Fibroblast of lung (primary cell): Measurements from ENCODE around the gene GALNT17. TPM values are rescaled to one million over a fixed set of nuclear protein-coding genes. Genes with fewer than 3 reads are reported as not detected.

Source experiments
- DNase-seq, 2 donors: peaks; one replicate each; pipeline versions ENCODE4 v3.0.0 to v3.0.0-alpha.2; 2010; ENCODE audit warnings: low read depth in 2 of 2
- H2AFZ ChIP-seq: 2 replicates; pipeline ENCODE4 v1.5.1; 2012; ENCODE audit warnings: low read length, control low read depth, inconsistent platforms
- H3K27ac ChIP-seq: 2 replicates; pipeline ENCODE4 v1.5.1; 2011; ENCODE audit warnings: low read length, control low read depth; ENCODE audit not compliant: insufficient read depth
- H3K27me3 ChIP-seq: 2 replicates; pipeline ENCODE4 v1.5.1; 2011; ENCODE audit warnings: mild to moderate bottlenecking, low read length; ENCODE audit not compliant: control insufficient read depth, insufficient read depth
- H3K36me3 ChIP-seq: 2 replicates; pipeline ENCODE4 v1.5.1; 2011; ENCODE audit warnings: low read length; ENCODE audit not compliant: control insufficient read depth, insufficient read depth
- H3K4me1 ChIP-seq: 2 replicates; pipeline ENCODE4 v1.5.1; 2011; ENCODE audit warnings: low read length; ENCODE audit not compliant: control insufficient read depth, insufficient read depth; ENCODE audit errors: extremely low read depth
- H3K4me2 ChIP-seq: 2 replicates; pipeline ENCODE4 v1.5.1; 2011; ENCODE audit warnings: low read length, control low read depth; ENCODE audit not compliant: insufficient read depth; ENCODE audit errors: extremely low read depth
- H3K4me3 ChIP-seq, 4 experiments: fragments of 200-600 bp in 1 of 4; sonication (generic) in 1 of 4; replicated peaks in 1 of 4; 2 replicates each; pipeline ENCODE4 v1.5.1; 2011 to 2016; ENCODE audit warnings: low read length in 4 of 4, low read depth in 3 of 4, mild to moderate bottlenecking in 3 of 4, control low read depth in 2 of 4, inconsistent platforms in 1 of 4, mixed read lengths in 1 of 4; ENCODE audit not compliant: insufficient read depth in 1 of 4; ENCODE audit errors: control extremely low read depth in 1 of 4
- H3K79me2 ChIP-seq: 2 replicates; pipeline ENCODE4 v1.5.1; 2012; ENCODE audit warnings: mild to moderate bottlenecking, low read length, inconsistent platforms; ENCODE audit not compliant: control insufficient read depth, insufficient read depth
- H3K9ac ChIP-seq: 2 replicates; pipeline ENCODE4 v1.5.1; 2011; ENCODE audit warnings: mild to moderate bottlenecking, low read length, control low read depth; ENCODE audit not compliant: insufficient read depth
- H3K9me3 ChIP-seq: 2 replicates; pipeline ENCODE4 v1.5.1; 2012; ENCODE audit warnings: low read depth, low read length; ENCODE audit not compliant: control insufficient read depth, insufficient read depth
- H4K20me1 ChIP-seq: 2 replicates; pipeline ENCODE4 v1.5.1; 2011; ENCODE audit warnings: low read length; ENCODE audit not compliant: control insufficient read depth, insufficient read depth; ENCODE audit errors: extremely low read depth
- CTCF ChIP-seq, 2 donors: IDR thresholded peaks in 1 of 2; conservative IDR thresholded peaks in 1 of 2; 1 replicate in 1 of 2; 2 replicates in 1 of 2; pipeline ENCODE4 v1.5.1; 2011 to 2012; ENCODE audit warnings: low read length in 2 of 2, control low read depth in 1 of 2, inconsistent platforms in 1 of 2, low read depth in 1 of 2, mild to moderate bottlenecking in 1 of 2
- EZH2 ChIP-seq: IDR thresholded peaks from 2 replicates; pipeline ENCODE4 v1.5.1; 2012; ENCODE audit warnings: low read length, control low read depth, mild to moderate bottlenecking; ENCODE audit errors: missing control alignments
- polyA plus RNA-seq, 2 donors: library from polyadenylated mRNA; depleted of rRNA in 1 of 2; stranded (reverse) in 1 of 2; unstranded in 1 of 2; fragments of >200 nt; gene quantifications; 2 replicates each; pipeline ENCODE4 v1.2.1, GENCODE V29; 2011 to 2012; ENCODE audit warnings: missing spikeins in 1 of 2
- total RNA-seq: library from RNA; depleted of rRNA; stranded (reverse); fragments of >200 nt; gene quantifications from 2 replicates; pipeline ENCODE4 v1.2.1, GENCODE V29; 2014

The GALNT17 gene
- total and polyA plus RNA-seq, 2 donors (not counting 1 experiment from before 2014, with no cell fraction given): under 0.01 TPM; not detected in 1

GRCh38 chr7:71229699-71230098 is 97.8 kb downstream of the GALNT17 start:
- H3K4me1 ChIP-seq: no peaks in the 10 kb centered on the region
- H3K9ac ChIP-seq: no peak overlapping the region

GRCh38 chr7:71235253-71235652 is 103.3 kb downstream of the GALNT17 start:
- no peak overlapping the region for H3K27ac ChIP-seq
- H3K36me3 ChIP-seq: no peaks in the 10 kb centered on the region
- H3K4me1 ChIP-seq: no peaks in the 10 kb centered on the region
- H3K27me3 ChIP-seq: no peaks in the 10 kb centered on the region
- H3K9me3 ChIP-seq: no peaks in the 10 kb centered on the region
- H2AFZ ChIP-seq: no peak overlapping the region
- no peak overlapping the region for H3K9ac ChIP-seq
- TF ChIP-seq CTCF (conservative IDR thresholded peaks at IDR 0.05 in 1 of 2, IDR thresholded peaks at IDR 0.05 in 1 of 2; ENCODE audit: low read depth in 1 of 2, low read length in 2 of 2) (no peak), EZH2 (no peak)
- no peak overlapping the region for H3K4me3 ChIP-seq
- H3K79me2 ChIP-seq: no peaks in the 10 kb centered on the region
- no peaks in the 10 kb centered on the region for H4K20me1 ChIP-seq
- no peak overlapping the region for H3K4me2 ChIP-seq
- no peak for DNase-seq

More at GRCh38 chr7:71229699-71230098, 97.8 kb downstream of the GALNT17 start:
- H3K9me3 ChIP-seq: no peaks in the 10 kb centered on the region
- H3K27ac ChIP-seq: no peak overlapping the region
- H3K27me3 ChIP-seq: no peaks in the 10 kb centered on the region
- H3K4me2 ChIP-seq: no peak overlapping the region
- H3K79me2 ChIP-seq: no peaks in the 10 kb centered on the region
- H3K4me3 ChIP-seq: no peak overlapping the region
- H3K36me3 ChIP-seq: no peaks in the 10 kb centered on the region
- no peak overlapping the region for H2AFZ ChIP-seq
- DNase-seq: no peak
- TF ChIP-seq EZH2: no peak
- H4K20me1 ChIP-seq: no peaks in the 10 kb centered on the region

- TF ChIP-seq CTCF (conservative IDR thresholded peaks at IDR 0.05 in 1 of 2, IDR thresholded peaks at IDR 0.05 in 1 of 2; ENCODE audit: low read depth in 1 of 2, low read length in 2 of 2) (no peak), EZH2 (no peak)
- no peak for DNase-seq
- Histone ChIP-seq H3K27me3 (no peaks in the 10 kb centered on the region), H3K4me2 (no peak overlapping the region), H4K20me1 (no peaks in the 10 kb centered on the region), H3K27ac (no peak overlapping the region), H3K79me2 (no peaks in the 10 kb centered on the region), H3K9me3 (no peaks in the 10 kb centered on the region), H2AFZ (no peak overlapping the region), H3K9ac (no peak overlapping the region), H3K36me3 (no peaks in the 10 kb centered on the region), H3K4me1 (no peaks in the 10 kb centered on the region), H3K4me3 (no peak overlapping the region)
Measured at GRCh38 chr7:71236230-71237105, 104.5 kb downstream of the GALNT17 start.
